ENCODE measurements around the gene ADM.

GRCh38 chr11:10333490-10333889 lies 28.6 kb downstream of the ADM start:
- TF ChIP-seq CTCF (IDR thresholded peaks at IDR 0.05; ENCODE audit: extremely low read depth in 1 of 2, insufficient read depth in 1 of 2, low read depth in 1 of 2, low read length in 2 of 2), result no peak
- TF ChIP-seq POLR2A (IDR thresholded peaks at IDR 0.05; ENCODE audit: low read depth, low read length), result no peak
- TF ChIP-seq EZH2 (IDR thresholded peaks at IDR 0.05; ENCODE audit: borderline replicate concordance, low read depth, low read length, severe bottlenecking), result no peak
- TF ChIP-seq POLR2AphosphoS5 (IDR thresholded peaks at IDR 0.05; ENCODE audit: insufficient read depth, low read depth, low read length), result no peak
- no peak for TF ChIP-seq GATA2 (IDR thresholded peaks at IDR 0.05; ENCODE audit: insufficient read depth, insufficient read length, low read depth, low read length)
- no peak for TF ChIP-seq MYC (IDR thresholded peaks at IDR 0.05; ENCODE audit: low read depth, low read length)

Data from endothelial cell of umbilical vein (primary cell).